HG03095 (cell line): ENCODE results near the gene GGACT.
"Not testable (repeated sequence)": the region's sequence is repeated elsewhere in the genome, so short reads cannot be mapped to it uniquely, and the experiment has no call there.

Source experiments
- ATAC-seq: cut with Tn5 transposase; IDR thresholded peaks from one replicate; pipeline ENCODE4 v1.9.1; 2021; ENCODE audit warnings: moderate library complexity; ENCODE audit not compliant: unreplicated experiment

Gene GGACT

DNA sequence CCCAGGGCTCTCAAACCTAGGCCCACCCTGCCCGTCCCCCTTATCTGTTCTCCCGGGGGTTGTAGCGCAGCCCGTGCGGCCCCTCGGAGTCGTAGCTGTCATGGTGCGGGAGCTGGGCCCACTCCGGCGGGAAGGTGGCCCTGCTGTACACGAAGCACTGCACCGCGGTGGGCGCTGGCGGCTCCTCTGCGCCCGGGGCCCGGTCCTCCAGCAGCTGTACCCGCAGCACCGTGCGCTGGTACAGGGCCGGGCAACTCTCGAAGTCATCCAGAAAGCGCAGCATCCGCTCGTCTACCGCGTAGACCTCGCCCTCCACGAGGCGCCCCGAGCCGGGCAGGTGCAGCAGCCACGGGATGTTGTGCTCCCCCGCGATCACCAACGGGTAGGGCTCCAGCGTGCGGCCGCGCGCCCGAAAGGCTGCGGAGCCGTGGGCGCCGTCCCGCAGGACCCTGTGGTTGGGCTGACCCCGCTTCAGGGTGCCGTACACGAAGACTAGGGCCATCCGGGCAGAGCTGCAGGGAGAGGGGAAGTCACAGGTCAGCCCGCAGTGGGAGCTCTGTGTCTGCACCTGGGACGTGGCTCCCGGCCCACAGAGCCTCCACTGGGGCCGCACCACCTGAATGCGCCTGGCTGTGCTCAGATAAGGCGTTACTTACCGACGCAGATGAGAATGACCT, 56.4 kb downstream of the GGACT start:
- ATAC-seq: no peak

DNA sequence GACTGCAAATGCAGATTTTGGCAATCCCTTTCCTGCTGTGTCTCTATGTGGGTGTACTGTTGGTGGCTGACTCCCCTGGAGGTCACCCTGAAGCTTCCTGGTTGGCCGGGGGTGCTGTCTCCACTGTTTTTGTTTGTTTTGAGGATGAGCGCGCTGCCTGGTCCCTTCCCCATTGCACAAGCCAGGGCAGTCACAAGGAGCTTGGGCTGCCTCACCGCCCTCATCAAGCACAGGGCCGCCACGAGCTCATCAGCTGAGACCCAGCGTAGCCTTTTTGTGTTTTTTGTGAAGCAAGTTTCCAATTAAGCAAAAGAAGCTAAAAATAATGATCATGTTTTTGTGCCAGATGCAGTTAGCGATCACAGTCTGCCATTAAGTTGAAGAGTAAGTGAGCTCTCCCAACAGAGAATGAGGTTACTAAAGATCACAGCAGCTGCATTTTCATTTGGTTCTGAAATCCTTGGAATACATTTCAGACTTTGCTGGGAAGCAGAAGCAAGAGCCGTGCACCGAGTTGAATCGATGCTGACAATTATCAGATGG, 57.8 kb downstream of the GGACT start:
- no peak for ATAC-seq

GRCh38 chr13:100529666-100530377, 58.8 kb downstream of the GGACT start:
- no peak for ATAC-seq

DNA sequence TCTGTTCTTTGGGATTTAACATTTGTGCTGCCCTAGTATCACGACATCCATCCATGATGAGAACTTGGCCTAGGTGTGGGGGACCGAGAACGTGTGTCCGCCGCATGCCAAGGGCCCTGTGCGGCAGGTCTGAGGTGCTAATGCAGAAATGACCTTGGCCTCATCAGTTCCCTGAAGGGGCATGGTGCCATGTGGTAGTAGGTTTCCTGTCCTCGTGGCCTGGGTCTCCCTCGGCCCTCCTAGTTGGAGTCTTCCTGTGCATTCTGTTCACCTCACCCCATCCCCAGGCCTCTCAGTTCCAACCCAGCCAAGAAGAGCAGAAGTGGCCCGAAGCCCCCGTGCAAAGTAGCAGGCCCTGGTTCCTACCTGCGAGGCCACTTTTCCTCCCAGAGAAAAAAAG, 59.8 kb downstream of the GGACT start:
- ATAC-seq: no peak

- no peak for ATAC-seq
These were observed 60.2 kb downstream of the GGACT start for GRCh38 chr13:100528353-100528752.

- no peak for ATAC-seq
These were observed 60.9 kb downstream of the GGACT start for GRCh38 chr13:100527644-100528043.

GRCh38 chr13:100526318-100527000, 62.1 kb downstream of the GGACT start:
- ATAC-seq: no peak

DNA sequence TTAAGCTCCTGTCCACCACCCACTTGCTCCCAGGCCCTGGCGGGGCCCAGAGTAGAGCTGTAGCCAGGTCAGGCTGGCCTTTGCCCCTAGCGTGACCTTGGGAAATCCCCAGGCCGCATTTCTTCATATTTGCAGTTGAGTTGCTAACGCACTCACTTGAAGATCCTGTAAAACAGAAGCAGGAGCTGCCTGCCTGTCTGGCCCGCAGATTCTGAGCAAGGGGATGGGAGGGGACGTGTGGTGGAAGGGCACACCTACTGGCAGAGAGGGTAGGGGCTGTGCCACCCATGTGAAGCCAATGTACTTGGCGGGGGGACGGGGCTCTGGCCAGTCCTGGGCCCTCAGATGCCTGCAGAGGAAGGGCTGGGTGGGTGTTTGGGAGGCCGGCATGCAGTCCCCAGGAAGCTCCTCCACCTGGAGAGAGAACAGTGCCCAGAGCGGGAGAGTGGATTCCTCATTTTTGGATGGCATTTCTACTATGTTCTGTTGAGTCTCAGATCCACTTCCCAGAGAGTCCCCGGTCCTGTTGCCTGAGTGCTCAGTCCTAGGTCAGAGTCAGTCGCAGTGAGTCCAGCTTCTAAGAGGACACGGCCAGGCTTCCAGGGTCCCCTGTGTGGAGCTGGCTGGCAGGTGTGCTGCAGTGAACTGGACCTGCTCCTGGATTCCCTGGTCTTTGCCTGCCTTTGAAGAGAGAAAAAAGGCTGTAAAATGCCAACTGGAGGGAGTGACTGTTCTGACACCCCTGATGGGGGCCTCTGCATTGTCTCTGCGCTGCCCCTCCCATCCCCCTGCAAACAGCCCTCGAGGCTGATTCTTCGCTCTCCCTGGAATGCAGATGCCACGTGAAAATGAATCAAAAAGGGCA, 62.9 kb downstream of the GGACT start:
- ATAC-seq: no peak

GRCh38 chr13:100524688-100525087, 63.9 kb downstream of the GGACT start:
- ATAC-seq: not testable (repeated sequence)

DNA sequence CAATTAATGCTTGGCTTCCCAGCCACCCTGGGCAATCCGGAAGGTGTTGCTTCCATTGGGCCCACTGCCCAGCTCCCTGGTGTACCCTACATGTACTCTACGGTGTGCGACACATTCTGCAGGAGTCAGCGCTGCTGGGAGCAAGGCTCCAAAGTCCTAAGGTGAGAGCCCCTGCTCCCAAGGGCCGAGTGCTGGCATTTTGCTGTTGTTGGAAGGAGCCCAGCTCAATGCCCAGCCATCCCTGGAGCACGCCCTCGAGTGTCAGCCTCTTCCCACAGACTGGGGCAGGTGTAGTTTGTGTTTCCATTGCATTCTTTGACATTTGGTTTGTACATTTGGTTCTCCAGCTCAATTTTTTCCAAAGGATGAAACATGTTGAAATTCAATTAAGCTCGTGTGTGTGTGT, 64.6 kb downstream of the GGACT start:
- ATAC-seq: no peak

DNA sequence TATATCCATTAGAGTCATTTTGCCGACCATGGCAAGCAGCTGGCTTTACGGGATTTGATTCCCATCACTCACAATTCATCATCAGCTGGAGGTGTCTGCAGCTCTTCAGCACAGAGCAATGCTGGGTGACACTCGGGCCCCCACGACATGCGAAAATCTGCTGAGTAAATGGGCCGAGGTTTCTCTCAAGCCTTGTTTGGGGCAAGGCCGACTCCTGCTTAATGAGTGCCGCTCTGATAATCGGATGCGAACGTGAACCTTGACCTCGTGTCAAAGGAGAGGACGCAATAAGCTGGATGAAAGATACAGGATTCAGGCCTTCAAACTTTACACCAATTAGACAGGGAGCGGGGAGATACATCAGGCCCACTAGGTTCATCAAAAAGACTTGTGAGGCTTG, 65.2 kb downstream of the GGACT start:
- ATAC-seq: no peak

- no peak for ATAC-seq
These were observed 65.8 kb downstream of the GGACT start for GRCh38 chr13:100522618-100523309.

DNA sequence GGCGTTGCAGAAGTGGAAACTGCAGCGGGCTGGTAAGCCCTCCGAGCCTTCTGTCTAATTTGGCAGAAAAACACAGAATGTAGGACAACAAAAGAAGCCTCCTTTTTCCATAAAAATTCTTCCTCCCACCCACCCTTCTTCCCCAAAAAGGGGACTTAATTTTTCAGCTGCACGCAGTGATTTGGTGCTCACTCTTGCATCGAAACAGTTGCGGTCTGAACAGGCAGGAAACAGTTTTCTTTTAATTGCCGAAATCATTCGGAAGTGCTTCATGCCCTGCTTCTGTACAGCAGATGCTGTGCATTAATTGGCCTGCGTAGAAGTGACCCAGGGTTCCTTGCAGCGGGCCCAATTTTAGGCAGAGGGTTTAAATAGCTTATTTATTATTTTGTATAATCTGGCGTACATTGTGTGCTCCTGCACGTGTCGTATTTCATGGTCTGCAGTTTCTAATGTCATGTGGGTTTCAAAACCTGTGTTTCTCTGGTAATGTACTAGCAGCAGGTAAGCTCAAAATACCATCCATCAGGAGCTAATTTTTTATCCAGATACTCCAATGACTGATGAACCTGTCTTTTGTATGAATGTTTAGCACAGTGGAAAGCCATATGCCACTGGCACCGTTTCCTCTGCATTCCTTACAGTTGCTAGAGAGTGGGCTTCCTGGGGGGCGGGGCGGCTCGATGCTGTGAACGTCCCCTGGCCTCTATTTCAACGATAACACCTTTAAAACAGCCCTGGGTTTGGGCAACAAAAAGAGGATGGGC, 66.6 kb downstream of the GGACT start:
- ATAC-seq: no peak

- ATAC-seq: no peak
These were observed 67.4 kb downstream of the GGACT start for GRCh38 chr13:100520936-100521850.

GRCh38 chr13:100519626-100520025, 69.0 kb downstream of the GGACT start:
- ATAC-seq: no peak

- no peak for ATAC-seq
These were observed 70.1 kb downstream of the GGACT start for GRCh38 chr13:100518394-100519062.

DNA sequence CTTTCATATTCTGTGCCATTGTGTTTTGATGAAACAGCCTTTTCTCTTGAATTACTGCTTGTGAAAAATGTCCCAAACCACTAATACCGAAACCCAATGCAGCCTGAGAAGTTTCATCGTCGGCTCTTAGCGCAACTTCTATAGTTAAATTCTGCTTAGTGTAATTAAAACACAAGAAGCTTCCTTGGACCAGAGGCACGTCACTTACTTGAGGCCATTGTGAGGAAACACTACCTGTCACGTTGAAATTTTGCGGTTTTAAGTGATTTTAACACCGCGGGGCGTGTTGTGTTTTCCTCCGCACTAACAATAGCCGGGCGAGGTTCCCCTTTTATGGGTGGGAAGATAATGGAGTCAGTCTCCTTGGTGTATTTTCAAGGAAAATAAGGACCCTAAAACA, 70.9 kb downstream of the GGACT start:
- no peak for ATAC-seq

DNA sequence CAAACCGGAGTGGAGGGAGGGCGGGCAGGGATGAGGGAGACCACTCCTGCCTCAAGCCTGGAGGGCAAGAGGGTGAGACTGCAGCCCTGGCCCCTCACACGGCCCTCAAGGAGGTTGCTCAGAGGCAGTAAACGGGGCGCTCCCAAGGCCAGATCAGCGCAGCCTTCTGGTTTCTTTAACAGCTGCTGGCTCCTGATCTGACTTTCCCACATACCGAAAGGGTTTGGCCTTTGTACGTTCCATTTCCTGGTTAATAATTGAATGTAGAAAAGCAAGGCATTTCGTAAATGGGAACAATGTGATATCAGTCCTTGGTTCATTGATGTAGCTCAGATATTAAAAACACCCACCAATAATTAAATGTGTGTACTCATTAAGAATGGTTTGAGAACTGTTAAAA, 71.5 kb downstream of the GGACT start:
- no peak for ATAC-seq
